Skin of body (tissue), 2 donors: ENCODE data around the gene PHF21B. TPM values are rescaled to one million over a fixed set of nuclear protein-coding genes. Genes with fewer than 3 reads are reported as not detected.

Source experiments
- DNase-seq: peaks from one replicate; lab custom pipeline; 2025; lab: John Stamatoyannopoulos, UW
- total RNA-seq: library from RNA; depleted of rRNA; stranded (reverse); fragments of >200 nt; gene quantifications from one replicate; pipeline ENCODE4 v1.2.3, GENCODE V29; 2014

The PHF21B gene
- total RNA-seq, 1 donor from 2014 or later, result 0.39 TPM

DNA sequence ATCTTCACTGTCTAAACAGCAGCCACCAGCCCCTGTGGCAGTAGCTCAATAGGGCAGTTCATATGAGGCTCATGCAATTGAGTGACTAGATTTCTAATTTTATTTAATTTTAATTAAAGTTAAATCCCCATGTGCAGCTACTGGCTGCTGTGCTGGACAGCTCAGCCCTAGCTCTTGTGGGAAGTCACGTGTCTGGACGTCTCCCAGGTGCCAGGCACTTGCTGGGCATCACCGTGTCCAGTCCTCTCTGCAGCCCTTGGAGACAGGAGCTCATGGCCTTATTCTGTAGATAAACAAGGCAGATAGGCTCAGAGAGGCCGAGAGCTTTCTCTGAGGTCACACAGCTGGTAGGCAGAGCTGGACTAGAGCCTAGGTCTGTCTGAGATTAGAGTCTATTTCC lies 162.4 kb downstream of the PHF21B start:
- DNase-seq, result no peak

GRCh38 chr22:44846726-44847275 lies 163.0 kb downstream of the PHF21B start:
- no peak for DNase-seq

DNA sequence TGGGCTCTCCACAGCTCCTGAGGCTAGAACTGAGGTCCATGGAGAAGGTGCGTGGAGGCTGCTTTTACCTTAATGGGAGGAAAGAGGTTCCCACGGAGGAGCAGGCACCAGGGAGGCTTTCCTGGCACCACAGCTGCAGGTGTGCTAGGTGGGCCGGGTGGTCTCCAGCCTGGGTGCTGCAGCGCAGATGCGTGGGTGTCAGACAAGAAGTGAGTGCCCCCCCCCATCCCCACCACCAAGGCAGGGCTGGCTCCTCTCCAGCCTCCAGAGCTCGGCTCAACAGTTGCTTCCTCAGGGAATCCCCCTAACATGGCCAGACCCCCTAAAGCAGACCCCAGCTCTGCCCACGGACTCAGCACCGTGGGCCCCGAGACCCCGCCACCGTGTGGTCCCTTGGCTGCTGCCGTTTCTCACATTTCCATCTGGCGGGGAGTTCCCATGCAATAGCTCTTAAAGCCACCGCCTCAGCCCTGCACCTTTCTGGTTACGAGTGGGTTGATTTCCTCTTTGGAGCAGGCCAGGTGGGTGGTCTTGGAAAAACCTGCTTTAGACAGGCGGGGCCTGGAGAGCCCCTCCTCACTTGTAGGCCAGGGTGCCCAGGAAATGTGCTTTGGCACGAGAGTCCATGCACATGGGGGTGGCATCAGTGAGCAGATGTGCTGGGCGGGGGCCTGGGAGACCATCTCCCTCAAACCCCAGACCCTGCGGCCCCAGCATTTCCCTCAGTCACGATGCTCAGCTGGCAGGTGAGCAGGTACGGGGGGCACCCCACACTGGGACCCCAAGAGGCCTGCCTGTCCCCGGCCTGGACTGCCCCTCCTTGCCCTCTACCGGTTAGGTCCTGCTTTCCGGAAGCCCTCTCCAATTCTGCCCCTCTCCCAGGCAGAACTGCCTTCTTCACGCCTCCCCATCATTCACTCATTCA lies 163.7 kb downstream of the PHF21B start:
- no peak for DNase-seq

GRCh38 chr22:44845191-44845590 lies 164.6 kb downstream of the PHF21B start:
- DNase-seq, result no peak

DNA sequence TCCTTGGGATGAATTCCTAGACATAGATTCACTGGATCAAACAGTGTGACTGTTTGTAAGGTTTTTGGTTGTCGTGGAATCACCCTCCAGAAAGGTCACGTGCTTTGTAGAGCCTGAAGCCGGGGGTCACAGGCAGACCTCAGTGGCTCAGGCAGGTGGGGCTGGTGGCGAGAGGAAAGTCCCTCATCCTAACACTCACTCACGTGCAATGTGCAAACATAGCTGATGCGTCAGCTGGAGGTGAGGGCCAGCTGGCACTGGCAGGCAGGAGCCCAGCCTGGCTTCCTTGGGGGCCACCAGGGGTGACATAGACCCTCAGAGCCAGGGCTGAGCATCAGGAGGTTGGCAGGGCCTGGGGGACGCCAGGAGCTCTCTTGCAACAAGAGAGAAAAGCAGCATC lies 167.4 kb downstream of the PHF21B start:
- DNase-seq, result no peak

- no peak for DNase-seq
Measured at GRCh38 chr22:44840611-44841322, 169.0 kb downstream of the PHF21B start.

- no peak for DNase-seq
Measured at GRCh38 chr22:44839721-44840120, 170.1 kb downstream of the PHF21B start.

- DNase-seq, result no peak
Measured at GRCh38 chr22:44839061-44839460, 170.7 kb downstream of the PHF21B start.

DNA sequence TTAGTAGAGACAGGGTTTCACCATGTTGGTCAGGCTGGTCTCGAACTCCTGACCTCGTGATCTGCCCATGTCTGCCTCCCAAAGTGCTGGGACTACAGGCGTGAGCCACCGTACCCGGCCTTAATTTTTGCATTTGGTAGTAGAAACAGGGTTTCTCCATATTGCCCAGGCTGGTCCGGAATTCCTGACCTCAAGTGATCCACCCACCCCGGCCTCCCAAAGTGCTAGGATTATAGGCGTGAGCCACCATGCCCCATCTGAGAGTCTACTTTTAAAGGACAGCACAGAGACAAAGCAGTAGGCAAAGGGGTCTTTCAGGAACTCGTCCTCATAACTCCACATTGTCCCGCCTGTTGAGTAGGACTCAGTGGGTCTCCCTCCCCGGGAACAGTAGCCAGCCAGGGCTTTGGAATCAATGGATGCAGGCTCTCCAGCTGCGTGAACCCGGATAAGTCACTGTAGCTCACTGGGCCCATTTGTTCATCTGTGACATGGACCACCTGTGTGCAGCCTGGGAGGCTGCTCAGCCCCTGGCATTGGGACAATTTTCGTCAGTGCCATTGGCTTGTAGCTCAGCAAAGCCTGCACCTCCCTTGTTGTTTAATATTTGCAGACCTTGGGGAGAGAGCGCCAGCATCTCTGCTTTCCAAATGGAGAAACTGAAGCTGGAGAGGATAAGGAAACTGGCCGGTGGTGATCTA lies 171.3 kb downstream of the PHF21B start:
- DNase-seq, result no peak

GRCh38 chr22:44837481-44837880 lies 172.3 kb downstream of the PHF21B start:
- DNase-seq, result no peak

- no peak for DNase-seq
Measured at GRCh38 chr22:44834065-44834464, 175.7 kb downstream of the PHF21B start.

DNA sequence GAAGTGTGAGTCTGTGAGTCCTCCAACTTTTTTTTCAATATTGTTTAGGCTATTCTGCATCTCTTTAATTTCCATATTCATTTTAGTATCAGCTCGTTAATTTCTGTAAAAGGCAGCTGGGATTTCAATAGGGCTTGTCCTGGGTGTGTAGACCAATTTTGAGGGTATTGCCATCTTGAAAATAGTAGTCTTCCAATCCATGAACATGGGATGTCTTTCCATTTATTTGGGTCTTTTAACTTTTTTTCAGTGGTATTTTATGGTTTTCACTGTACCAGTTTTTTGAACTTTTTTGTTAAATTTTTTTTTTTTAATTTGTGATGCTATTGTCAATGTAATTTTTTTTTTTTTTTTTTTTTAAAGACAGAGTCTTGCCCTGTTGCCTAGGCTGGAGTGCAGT lies 177.9 kb downstream of the PHF21B start:
- no peak for DNase-seq

Other genes starting within 250 kb of the PHF21B start
- 45.0 TPM for gene NUP50, start 153.9 kb upstream of the PHF21B start, total RNA-seq
- 32.1 TPM for gene KIAA0930, start 230.9 kb upstream of the PHF21B start, total RNA-seq